CD4-positive, alpha-beta T cell treated with Interleukin-15 for 4 hours (primary cell): ENCODE results near the gene PTPRN2.

Experiments
- DNase-seq: peaks from one replicate; pipeline ENCODE4 v3.0.0-alpha.2; 2020; ENCODE audit warnings: low spot score

Gene PTPRN2

GRCh38 chr7:157828190-157828589, 759.4 kb downstream of the PTPRN2 start:
- no peak for DNase-seq

- no peak for DNase-seq
These were observed 759.8 kb downstream of the PTPRN2 start for GRCh38 chr7:157827863-157828160.

- DNase-seq: no peak
These were observed 760.4 kb downstream of the PTPRN2 start for GRCh38 chr7:157827045-157827862.

- DNase-seq: no peak
These were observed 761.1 kb downstream of the PTPRN2 start for GRCh38 chr7:157826566-157826965.

GRCh38 chr7:157825325-157825724, 762.3 kb downstream of the PTPRN2 start:
- no peak for DNase-seq

- DNase-seq: no peak
These were observed 762.9 kb downstream of the PTPRN2 start for GRCh38 chr7:157824819-157825121.

GRCh38 chr7:157824011-157824818, 763.4 kb downstream of the PTPRN2 start:
- no peak for DNase-seq

GRCh38 chr7:157822688-157823031, 765.0 kb downstream of the PTPRN2 start:
- DNase-seq: no peak

GRCh38 chr7:157821959-157822687, 765.5 kb downstream of the PTPRN2 start:
- no peak for DNase-seq

GRCh38 chr7:157820796-157821195, 766.8 kb downstream of the PTPRN2 start:
- DNase-seq: no peak

GRCh38 chr7:157819455-157819807, 768.2 kb downstream of the PTPRN2 start:
- DNase-seq: no peak

GRCh38 chr7:157818701-157819454, 768.7 kb downstream of the PTPRN2 start:
- no peak for DNase-seq

- DNase-seq: no peak
These were observed 769.5 kb downstream of the PTPRN2 start for GRCh38 chr7:157817944-157818700.

GRCh38 chr7:157817433-157817832, 770.2 kb downstream of the PTPRN2 start:
- no peak for DNase-seq

- no peak for DNase-seq
These were observed 770.9 kb downstream of the PTPRN2 start for GRCh38 chr7:157816526-157817250.

GRCh38 chr7:157816086-157816485, 771.5 kb downstream of the PTPRN2 start:
- no peak for DNase-seq

- DNase-seq: no peak
These were observed 772.0 kb downstream of the PTPRN2 start for GRCh38 chr7:157815706-157816022.

- DNase-seq: no peak
These were observed 772.5 kb downstream of the PTPRN2 start for GRCh38 chr7:157814931-157815705.

GRCh38 chr7:157813741-157814661, 773.6 kb downstream of the PTPRN2 start:
- no peak for DNase-seq
